CD1c-positive myeloid dendritic cell (primary cell): ENCODE results near the gene NR2F2.

Source experiments
- DNase-seq: peaks from one replicate; pipeline ENCODE4 v3.0.0-alpha.2; 2016; ENCODE audit errors: extremely low spot score

NR2F2 gene

DNA sequence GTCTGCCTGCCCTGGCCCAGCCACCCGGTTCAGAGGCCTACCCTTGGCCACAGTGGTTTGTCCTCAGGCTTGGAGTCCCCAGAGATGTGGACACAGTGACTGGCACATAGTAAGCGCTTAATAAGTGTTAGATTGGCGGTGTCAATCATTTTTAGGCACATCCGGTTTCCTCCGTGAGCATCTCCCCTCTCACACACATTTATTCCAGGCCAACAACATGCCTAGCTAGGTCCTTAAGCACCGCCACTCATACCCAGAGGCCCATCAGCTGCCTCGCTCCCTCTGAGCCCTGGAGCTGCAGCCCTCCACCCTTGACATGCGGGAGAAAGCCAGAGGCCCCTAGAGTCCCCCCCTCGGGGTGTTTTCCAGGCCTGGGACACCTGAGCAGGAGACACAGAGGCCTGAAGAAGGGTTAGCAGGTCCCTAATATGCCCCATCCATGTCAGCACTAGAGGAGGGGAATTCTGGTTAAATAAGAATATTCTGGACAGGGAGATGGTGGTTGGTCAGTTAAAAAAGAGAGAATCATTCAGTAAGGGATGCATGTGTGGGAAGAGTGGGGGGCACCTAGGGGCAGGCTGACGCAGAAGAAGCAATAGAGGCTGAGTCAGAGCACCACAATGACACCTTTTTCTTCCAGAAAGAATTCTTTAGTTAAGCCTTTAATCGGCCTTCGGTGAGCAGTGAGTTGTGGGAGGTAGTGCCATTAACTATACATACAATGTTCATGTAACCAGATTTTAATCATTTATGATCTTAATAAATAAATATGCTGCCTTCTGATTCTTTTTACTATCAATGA, 22.3 kb downstream of the NR2F2 start:
- no peak for DNase-seq

DNA sequence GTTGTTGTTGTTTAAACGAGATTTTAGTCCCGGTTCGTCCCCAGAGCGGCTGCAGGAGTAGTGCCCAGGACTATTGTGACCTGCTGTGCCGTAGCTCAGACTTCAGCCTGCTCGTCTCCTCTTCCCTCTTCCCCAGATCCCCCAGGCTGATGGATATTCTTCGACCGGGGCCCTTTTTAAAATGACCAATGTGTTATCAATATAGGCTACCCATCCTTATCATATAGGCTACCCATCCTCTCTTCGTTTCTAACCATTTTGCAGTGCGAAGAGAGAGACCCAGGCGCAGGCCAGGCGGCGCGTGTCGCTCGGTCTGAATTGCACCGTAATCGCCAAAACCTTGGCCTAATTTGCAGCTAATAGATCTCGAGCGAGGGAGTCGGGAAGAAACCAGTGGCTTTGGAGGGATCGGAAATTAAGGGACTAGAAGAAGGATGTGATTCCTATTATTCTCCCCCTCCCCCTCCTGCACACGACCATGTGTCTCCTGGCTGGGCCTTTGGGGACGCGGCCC, 23.0 kb downstream of the NR2F2 start:
- DNase-seq: no peak

DNA sequence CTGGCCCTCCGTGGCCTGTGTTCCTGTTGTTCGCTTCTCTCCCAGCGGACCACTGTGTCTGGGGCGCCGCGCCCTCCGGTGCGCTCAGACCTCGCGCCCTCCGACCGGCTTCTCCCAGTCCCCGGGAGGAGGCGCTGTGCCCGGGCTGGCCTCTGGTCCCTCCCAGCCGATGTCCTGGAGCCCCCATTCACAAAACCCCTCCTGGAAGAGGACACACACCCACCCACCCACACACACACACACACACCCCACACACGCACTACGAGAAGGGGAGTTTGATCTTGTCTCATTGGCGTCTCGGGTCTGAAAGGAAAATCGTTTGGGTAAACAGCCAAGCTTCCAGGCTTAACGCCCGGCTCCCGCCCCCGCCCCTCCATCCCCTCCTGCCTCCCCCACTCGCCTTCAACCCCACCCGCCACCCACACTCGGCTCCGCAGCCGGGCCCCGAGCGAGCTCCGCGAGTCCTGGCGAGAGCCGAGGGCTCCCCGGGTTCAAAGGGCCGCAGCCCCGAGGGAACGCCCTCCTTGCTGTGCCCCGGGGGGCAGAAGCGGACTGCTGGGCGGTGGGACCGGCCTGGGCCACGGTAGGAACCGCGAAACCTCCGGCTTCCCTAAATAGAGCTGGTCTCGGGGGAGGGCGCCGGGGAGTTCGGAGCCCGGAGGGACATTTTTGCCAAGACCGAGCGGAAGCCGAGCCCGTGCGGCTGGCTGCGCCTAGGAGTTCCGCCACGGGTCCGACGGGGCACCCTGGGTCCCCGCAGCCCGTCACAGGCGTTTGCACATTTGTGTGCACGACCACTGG, 23.6 kb downstream of the NR2F2 start:
- DNase-seq: no peak

DNA sequence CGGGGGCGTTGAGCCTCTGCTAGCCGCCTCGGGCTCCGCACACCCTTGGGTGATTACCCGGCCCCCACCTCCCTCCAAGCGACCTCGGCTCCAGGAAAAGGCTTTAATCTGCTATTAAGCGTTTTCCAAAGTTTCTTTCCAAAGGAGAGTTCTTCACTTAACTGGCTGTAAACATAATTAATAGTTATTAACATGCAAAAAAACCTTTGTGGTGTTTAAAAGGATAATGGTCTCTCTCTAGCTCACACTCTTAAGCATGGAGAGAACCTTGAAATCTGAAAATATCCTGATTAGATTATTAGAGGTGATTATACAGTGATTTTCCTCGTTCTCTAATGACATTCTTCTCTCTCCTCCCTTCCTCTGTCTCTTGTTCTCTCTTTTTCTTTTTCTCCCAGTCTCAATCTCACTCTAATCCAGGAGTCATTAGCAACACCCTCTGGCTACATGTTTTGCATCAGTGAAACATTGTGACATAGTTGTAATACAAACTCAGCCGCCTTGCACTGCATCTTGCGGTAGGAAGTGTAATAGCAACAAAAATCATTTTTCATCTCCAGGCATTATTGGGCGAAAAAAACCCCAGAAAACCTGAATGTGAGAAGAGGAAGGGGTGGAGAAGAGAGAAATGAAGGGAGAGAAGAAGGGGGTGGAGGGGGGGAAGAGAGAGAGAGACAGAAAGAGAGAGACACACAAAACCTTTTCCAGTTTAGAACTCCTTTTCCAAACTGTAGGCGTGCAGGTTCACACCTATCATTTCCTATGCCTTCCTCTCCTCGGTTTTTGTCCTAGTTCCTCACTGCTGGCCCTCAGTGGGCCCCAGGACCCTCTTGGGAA, 24.4 kb downstream of the NR2F2 start:
- DNase-seq: no peak

DNA sequence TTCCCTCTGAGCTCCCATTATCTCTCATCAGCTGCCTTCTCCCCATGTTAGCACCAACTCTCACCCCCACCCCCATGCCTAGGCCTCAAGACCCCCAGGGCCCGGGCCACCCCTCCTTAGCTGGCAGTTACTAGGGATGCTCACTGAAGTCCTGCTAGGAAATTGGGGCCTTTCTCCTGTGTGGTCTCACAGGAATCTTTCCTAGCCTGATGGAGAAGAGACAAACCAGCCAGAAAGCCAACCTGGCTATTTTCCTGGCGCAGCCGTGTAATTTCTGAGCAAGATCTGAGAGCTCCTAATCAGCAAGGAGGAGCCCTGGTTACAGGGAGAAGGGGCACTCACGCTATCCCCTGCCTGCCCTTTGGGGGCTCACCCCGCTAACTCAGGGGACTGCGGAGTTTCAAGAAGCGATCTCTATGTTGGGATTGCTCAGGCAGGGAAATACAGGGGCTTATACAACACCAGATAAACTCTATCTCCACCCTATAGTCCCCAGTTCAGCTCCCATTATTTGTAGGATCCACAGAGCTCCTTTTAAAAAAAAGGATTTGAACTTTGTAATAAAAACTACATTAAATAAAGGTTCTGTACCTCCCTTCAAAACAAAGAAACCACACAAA, 25.2 kb downstream of the NR2F2 start:
- DNase-seq: no peak

DNA sequence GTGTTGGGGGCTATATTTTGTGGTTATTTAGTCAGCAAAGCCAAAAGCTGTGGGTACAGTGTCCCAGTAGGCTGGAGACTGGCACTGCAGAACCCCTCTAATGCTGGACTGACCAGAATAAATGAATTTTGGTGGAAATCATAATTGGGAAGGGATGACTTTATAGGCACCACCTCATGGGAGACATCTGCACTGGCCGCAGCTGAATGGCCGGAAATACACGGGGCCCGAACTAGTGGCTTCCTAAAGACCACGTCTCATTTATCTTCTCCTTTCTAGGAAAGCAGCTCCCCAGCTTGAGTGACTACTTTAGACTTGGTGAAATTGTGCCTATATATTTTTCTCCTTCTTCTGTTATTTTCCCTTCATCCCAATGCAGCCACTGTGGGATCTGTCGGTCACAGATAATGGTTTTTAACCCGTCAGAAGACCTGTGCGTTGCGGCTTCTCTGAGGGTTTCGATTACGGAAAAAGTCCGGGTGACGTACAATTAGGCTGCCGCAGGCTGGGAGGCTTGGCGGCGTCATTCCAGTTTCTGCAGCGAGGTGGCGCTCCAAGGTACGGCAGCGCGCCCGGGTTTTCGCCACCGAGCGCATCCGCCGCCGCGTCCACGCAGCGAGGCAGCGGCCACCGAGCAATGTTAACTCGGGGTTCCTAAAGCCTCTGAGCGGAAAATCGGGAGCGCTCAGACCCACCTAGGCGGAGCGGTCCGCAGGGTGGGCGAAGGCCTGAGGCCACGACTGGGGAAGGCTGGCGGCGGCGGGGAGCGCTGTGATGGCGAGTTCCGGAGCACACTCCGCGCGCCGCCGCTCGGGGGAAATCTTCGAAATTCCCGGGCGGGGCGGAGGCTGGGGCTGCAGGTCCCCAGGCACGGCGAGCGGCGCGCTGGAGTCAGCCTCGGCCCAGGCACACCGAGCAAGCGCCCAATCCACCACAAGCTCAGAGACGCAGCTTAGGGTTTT, 26.3 kb downstream of the NR2F2 start:
- peak; percentile 76 for DNase-seq

DNA sequence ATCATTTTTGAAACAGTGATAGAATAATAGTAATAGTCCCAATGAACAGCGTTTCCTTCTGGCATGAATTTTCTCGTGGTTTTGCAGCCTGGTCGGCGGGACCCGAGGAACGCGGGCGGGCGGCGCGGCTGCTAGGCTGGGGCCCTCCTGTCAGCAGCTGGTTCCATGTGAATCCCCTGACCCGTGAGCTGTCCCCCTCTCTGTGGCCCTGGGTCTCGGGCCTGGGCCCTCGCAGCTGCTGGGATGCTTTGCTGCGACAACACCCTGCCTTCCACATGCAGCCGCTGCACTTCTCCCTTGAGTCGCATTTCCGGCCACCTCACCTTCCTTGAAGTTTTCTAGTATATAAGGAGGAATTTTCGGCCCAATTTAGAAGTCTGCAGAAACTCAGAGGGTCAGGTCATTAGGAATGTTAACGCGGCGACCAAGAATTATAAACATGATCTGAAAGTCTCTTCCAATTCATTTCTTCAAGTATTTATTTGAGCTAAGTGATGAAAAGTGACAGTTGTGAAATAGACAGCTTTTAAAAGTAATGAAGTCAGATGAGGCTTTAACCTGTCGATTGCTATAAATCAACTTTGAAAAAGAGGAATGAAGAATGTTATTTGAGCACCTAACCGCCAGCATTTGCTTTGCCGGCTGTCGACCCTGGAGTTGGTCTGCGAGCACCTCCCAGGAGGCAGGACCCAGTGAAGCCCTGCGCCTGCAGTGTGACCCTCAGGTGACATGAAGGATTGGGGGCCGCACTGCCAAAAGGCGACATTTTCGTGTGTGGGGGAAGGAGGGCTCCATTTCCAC, 27.7 kb downstream of the NR2F2 start:
- no peak for DNase-seq

DNA sequence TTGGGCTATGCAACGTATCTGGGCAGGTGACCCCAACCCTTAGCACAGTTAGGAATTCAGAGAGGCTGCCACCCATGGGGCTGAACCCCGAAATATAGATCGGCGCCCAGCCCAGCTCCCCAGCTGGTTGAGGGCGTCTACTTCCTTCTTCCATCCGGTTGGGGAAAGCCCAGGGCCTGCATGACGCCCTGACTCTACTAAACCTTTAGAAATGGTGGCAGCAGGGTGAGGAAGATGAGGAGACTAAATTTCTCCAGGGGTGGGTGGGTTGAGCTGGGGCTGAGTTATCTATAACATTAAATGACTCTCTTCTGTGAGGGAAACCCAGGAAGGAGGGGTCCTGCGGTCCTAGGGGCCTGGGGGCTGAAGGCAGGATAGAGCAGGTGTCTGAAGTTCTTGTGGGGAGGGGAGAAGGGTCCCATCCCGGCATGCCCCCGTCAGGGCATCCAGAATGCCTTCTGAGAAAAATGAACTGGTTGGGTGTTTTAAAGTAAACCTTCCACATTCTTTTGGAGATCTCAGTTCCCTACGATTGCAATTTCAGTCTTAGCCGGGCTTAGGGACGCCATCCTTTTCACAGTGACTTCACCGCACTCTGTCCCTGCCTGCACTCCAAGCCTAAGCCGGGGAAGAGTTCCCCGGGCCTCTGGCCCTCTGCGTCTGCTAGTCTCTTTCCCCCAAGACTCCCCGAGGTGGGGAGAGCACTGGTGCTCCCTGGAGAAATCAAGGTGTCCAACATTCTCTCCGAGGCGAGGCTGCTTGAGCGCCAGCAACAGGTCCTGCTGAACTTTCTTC, 28.5 kb downstream of the NR2F2 start:
- no peak for DNase-seq

DNA sequence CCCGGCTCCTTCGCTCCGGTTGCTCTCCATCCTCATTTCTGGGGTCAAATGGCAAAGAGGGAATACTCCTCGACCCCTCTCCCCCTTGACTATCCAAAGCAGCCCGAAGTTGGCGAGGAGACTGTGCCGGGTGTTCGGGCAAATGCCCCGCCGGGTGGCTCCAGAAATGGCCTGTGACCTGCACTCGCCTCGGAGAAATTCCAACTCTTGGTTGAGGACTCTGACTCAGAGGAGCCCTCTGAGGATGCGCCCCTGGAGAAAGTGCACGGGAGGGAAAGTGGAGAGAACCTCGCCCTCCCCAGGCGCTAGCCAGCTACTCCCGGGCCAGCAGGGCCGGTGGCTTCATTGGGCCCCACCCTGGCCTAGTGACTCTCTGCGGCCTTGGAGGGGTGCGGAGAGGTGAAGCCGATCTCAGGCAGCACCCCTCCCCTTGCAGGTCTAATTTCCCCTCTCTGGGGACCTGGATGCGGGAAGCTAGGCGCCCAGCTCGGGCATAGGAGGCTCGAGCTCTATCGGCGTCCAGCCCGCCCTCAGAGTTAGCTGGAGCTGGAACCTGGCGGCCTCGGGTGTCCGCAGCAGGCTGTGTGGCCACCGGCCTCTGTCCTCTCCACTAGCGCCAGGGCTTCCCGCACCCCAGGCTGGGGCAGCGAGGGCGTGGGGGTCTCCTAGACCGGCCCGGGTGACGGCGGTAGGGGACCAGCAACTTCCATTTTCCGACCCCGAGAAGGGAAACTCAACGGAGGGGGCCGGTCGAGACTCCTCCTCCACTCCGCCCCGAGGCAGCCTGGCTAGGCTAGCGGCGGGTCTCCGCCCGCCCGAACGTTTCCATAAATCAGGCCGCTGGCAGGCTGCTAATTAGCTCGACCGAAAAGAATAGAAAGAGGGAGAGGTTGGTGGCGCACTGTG, 29.4 kb downstream of the NR2F2 start:
- no peak for DNase-seq

DNA sequence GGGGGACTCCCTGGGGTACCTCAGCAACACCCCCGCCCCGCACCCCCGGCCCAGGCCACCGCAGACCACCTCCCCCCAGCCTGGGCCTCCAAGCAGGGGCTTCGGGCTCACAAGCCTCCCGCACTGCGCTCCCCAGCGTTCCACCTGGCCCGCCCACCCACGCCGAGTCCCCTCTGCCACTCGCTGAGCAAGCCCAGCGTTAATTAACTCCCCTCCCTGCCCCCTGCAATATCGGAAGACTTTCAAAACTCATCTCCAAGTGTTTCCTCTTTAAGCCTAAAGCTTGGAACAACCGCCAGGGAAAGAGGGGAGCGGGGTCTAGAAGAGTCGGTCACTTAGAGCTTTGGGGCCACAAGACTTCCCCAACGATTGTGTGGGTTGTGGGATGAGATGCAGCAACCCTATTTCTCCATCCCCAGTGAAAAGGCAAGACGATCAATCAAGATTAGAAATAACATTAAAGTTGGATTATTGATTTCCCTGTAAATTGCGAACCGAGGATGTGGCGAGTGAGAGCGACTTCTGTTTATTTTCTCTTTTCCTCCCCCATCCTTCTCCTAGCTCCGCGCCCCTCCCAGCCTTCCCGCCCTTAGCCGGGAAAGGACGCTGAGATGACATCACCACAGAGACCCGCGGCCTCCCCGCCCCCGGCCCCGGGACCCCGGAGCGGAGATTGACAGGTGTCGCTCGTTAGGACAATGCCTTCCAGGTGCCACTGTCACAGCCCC, 30.2 kb downstream of the NR2F2 start:
- DNase-seq: no peak

DNA sequence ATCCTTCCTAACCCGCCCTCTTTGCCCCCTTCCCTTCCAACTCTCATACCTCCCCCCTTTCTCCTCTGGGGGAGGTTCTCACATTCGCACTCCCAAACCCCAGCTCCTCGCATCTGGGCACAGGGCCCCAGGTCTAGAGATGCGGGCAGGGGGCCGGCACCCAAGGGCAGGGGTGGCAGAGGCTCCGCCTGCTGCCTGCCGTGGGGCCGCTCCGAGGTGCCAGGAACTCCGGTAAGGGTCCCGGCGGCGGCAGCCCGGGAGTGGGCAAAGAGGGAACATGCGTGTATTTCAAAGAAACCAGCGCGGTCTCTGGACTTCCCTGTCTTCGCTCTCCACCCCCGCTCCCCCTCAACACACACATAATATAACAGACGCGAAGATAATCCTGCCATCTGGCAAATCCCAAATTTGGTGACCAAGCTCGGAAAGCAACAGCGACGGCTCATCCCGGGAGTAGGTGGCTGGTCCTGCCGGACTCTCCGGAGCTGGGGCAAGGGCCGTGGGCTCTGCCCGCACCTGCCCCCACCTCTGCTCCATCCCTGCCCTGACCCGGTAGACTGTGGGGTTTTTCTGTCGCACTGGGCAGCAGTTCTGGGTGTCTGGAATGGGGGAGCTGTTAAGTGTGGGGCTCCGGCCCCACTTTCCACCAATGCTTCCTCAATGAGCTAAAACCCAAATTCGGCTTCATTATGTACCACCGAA, 31.0 kb downstream of the NR2F2 start:
- DNase-seq: no peak

DNA sequence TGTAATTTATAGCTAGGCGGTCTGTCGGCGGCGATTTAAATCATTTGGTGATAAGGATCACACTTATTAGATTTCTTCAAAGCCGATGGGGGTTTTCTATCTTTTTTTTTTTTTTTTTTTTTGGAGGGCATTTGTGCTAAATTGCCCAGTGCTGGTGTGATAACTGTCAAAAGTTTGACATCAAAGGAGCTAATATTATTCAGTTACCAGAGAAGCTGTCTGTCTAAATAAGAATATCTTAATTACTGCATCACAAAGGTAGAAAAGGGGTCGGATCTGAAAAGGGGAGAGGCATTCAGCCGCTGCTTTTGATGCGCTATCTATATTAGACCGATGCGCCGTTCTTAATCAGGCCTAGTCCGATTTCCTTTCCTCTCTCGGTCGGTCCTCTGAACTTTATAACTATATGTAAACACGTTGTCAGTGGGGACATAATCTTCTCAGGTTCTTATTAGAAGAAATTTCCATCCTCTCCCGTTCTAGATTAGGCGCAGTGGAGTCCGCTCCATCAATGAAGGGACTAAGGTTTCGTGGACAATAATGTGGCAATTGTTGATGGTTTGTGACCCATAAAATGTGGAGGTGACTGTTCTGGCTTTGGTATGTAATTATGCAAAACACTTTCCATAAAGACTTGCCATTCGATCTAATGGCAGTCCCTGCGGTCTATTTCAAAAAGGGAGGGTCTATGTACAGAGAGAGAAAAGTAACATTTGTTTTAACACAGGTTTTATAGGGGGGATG, 31.7 kb downstream of the NR2F2 start:
- no peak for DNase-seq

DNA sequence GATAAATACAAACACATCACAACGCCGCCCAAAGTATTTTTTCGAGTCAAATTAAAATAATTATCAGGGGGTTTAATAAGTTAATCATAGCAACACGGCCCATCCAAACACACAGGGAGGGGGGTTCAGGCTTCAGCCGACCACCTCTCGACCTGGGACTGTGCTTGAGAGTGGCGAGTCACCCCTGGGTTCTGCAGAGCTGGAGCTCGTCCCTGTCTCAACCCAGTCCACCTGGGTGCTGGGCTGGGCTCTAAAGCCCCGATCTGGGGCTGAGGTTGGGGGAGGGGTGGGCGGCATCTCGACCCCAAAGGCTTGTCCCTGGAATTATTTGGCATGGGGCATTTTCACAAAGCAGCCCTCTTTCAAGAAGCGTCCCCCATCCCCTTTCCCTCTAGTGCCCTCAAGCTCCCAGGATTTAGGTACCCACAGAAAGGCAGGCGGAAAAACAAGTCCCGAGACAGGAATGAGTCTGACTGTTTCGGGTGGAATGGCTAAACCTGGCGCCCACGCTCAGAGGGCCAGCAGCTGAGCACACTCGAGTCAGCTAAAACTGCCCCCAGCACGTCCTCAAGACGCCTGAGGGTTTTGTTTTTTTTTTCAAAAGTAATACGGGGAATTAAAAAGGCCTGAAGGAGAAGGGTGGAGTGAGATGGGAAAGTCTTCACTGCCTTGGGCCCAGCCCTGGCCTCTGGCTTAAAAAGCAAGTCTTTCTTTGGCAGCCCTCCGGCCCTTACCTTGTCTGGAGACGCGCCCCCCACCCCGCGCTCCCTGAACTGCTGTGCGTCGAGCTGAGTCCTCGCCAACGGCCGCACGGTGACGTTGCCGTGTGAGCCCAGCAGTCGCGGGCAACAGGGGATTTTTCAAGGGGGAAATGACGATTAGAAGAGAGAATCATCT, 32.5 kb downstream of the NR2F2 start:
- DNase-seq: no peak

DNA sequence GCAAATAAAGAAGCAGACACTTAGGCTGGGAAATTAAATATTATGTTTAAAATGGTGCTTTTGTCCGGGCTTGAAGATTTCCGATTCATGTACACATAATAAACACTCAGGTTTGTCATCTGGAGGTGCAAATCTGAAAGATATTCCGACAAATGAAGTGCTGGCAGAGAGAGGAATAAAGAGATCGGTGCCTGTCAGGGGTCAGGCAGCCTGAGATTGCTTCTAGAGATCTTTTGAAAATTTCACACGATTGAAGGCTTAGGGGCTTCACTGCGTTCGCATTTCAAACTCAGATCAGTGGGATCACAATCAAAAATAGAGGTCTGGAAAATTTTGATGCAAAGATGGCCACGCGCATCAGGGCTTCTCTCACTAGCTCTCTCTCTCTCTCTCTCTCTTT, 33.2 kb downstream of the NR2F2 start:
- no peak for DNase-seq
